Endothelial cell of umbilical vein (primary cell): ENCODE measurements around the gene RELL1. TPM values are rescaled to one million over a fixed set of nuclear protein-coding genes. Genes with fewer than 3 reads are reported as not detected.

Experiments
- polyA plus RNA-seq, 4 experiments: library from polyadenylated mRNA; depleted of rRNA in 3 of 4; stranded (reverse) in 3 of 4; unstranded in 1 of 4; fragments of >200 nt; gene quantifications; 2 replicates each; pipeline versions ENCODE4 v1.2.1 to v1.2.3, GENCODE V29; 2011 to 2012; ENCODE audit warnings: missing spikeins in 1 of 4
- small RNA-seq: library from RNA; depleted of rRNA; stranded (forward); fragments of <200 nt; gene quantifications from one replicate; pipeline ENCODE3, GENCODE V24; 2012; ENCODE audit warnings: low replicate concordance, low read depth; ENCODE audit not compliant: insufficient read depth, insufficient read length
- total RNA-seq: library from RNA; stranded (reverse); gene quantifications from 2 replicates; pipeline ENCODE4 v1.2.3, GENCODE V29; 2021

RELL1 gene
- total and polyA plus RNA-seq, 2 donors (not counting 3 experiments of a cell fraction or from before 2014, with no cell fraction given) = 20.8 to 91.7 TPM

Small RNA genes lying within 50 kb of the gene (small RNA-seq; reads per million reads assigned to genes)
- not detected for gene RF00019

Other genes with a start within 250 kb of the RELL1 start
- 45.8 and 53.9 TPM in 2 replicates for gene PGM2, start 140.3 kb upstream of the RELL1 start, total RNA-seq
- 11.2 and 17.9 TPM in 2 replicates for gene PGM2, start 140.3 kb upstream of the RELL1 start, polyA plus RNA-seq
- gene TBC1D1, start 204.7 kb upstream of the RELL1 start, total RNA-seq = 112 and 116 TPM in 2 replicates
- gene TBC1D1, start 204.7 kb upstream of the RELL1 start, polyA plus RNA-seq = 62.9 and 63.5 TPM in 2 replicates